Stimulated activated CD8-positive, alpha-beta memory T cell treated with anti-CD3 and anti-CD28 coated beads, Interleukin-12 subunit alpha, Interleukin-12 subunit beta, amount 100 ng/mL, for 4 hours (primary cell): Measurements from ENCODE around the gene LRSAM1.

Experiments used
- DNase-seq: peaks from one replicate; pipeline ENCODE4 v3.0.0-alpha.2; 2020; ENCODE audit warnings: low read depth

LRSAM1 gene

DNA sequence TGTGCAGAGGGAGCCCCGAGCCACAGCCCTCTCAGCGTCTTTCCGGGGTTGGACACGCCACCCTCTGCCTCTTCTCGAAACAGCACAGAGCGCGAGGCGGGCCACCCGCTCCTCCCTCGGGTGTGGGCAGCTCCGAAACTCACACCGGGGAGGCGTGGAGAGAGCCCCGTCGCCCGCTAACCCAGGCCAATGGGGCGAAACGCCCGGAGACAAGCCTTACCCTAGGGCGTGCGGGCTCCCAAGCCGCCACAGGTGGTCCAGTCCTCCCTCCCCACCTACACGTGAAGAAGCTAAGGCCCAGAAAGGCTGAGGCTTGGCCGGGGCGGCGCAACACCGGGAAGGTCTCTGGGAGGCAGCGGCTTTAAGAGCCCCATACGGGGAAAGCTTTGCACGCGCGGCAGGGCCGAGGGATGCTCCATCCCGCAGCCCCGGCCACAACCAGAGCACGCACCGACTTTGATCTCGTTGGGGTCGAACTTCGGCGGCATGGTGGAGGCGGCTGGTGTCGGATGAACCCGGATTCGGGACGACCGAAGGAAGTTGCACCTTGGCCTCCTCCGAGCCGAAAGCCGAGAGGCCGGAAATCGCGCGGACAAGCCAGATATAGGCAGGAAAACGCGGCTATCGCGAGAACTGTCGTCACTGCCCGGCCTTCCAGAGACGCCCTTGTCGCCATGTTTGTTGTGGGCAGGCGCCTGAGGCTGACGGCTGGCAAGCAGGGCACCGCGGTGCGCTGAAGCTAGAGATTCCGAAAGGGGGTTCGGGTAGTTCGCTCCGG, at the start of gene LRSAM1, which contains the start of gene RPL12:
TSS of gene LRSAM1 (plus strand) at position 681 of the 778 bp plus-strand sequence. CDS start 3,018 bp downstream, outside the sequence.
TSS of gene RPL12 (minus strand) at position 577 of the 778 bp plus-strand sequence. CDS start at position 488, 89 bp downstream.
- DNase-seq: peak; percentile 93

DNA sequence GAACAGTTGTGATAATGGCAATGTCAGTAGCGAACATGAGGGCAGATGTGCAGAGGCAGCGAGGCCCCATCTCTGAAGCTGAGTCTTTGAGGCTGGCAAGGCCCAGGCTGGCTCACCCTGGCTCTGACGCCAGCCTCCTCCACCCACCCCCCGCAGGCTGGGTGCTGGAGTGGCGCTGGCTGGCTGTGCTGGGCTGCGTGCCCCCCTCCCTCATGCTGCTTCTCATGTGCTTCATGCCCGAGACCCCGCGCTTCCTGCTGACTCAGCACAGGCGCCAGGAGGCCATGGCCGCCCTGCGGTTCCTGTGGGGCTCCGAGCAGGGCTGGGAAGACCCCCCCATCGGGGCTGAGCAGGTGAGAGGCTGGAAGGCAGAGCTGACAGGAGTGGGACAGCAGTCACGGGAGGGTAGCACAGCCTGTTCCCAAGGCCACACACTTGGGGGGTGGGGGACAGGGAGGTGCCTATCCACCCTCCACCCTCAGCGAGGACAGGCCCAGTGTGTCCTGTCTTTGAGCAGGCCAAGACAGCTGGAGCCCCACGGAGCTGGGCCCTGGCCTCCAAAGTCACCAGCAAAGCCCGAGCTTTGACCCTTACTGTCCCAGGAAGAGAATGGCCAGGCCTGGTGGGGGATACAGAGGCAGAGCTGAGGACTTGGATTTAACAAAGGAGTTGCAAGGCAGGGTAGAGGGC, 48.8 kb upstream of the LRSAM1 start:
- no peak for DNase-seq

DNA sequence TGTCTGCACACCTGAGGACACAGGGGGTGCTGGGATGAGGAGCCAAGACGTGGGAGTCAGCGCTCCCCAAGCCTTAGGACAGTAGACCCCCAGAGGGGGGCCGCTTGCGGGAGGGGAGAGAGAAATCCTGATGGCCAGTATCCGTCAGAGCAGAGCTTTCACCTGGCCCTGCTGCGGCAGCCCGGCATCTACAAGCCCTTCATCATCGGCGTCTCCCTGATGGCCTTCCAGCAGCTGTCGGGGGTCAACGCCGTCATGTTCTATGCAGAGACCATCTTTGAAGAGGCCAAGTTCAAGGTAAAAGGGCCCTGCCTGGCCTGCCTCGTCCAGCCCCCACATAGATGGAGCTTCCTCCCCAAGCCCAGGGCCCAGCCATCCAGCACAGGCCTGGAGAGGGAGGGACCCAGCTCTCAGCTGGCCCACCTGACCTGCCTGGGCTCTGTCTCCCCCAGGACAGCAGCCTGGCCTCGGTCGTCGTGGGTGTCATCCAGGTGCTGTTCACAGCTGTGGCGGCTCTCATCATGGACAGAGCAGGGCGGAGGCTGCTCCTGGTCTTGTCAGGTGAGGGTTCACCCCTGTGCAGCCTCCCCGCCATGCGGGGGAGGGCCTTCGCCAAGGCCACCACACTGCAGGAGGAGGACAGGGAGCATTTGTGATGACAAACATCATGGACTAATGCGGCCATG, 47.7 kb upstream of the LRSAM1 start:
- no peak for DNase-seq

DNA sequence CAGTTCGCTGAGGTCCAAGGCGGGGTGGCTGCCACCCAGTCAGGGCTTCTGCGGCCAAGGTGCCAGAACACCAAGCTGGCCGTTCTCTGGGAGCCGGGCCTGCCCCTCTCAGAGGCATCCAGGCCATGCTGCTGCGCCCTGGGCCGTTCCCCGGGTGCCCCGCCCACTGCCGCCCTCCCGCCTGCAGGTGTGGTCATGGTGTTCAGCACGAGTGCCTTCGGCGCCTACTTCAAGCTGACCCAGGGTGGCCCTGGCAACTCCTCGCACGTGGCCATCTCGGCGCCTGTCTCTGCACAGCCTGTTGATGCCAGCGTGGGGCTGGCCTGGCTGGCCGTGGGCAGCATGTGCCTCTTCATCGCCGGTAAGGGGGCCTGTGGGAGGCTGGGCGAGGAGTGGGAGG, 46.7 kb upstream of the LRSAM1 start:
- DNase-seq: no peak

DNA sequence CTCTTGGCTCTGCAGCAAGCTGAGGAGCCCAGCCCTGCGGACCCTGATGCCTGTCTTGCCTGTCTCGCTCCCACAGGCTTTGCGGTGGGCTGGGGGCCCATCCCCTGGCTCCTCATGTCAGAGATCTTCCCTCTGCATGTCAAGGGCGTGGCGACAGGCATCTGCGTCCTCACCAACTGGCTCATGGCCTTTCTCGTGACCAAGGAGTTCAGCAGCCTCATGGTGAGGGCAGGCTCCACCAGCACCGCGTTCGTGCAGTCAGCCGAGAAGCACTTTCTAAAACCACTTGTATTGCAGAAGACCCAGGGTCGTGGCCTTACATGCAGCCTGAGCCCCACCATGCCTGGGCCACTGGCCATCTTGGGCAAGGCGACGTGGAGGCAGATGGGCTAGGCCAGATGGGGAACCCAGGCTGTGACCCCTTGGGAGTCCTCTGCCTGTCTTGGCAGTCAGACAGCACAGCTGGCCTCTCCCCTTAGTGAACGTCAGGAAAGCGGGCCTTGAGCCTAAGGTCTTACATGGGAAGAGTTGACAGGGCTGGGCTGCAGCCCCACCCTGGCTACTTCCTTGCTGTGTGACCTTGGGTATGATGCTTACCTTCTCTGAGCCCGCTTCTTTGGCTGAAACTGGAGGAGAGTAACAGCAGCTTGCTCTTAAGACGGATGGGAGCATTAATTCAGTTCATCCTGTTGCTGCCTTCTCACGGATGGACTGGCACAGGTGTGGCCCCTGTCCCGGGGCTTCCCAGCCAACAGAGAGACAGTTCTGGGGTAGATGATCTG, 45.8 kb upstream of the LRSAM1 start:
- no peak for DNase-seq

DNA sequence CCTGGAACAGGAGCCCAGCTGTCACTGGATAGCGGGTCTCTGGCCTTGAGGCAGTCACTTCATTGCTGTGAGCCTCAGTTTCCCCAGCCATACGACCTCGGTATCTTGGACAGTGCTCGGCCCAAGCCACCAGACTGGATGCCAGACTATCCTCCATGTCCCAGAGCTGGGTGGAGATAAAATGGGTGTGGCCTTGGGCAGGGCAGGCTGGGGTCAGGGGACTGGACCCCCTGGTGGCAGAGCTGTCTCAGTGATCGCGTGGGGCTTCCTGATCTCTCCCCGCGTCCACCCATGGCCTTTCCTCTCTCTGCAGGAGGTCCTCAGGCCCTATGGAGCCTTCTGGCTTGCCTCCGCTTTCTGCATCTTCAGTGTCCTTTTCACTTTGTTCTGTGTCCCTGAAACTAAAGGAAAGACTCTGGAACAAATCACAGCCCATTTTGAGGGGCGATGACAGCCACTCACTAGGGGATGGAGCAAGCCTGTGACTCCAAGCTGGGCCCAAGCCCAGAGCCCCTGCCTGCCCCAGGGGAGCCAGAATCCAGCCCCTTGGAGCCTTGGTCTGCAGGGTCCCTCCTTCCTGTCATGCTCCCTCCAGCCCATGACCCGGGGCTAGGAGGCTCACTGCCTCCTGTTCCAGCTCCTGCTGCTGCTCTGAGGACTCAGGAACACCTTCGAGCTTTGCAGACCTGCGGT, 44.4 kb upstream of the LRSAM1 start:
- no peak for DNase-seq

DNA sequence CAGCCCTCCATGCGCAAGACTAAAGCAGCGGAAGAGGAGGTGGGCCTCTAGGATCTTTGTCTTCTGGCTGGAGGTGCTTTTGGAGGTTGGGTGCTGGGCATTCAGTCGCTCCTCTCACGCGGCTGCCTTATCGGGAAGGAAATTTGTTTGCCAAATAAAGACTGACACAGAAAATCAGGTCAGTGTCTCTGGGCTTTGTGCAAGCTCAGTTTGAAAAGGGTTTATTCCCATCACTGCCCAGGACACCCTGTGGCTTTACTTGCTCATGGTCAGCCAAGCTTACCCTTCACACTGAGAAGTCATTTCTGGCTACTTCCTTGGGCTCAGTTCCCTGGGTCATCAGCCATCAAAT, 43.8 kb upstream of the LRSAM1 start:
- no peak for DNase-seq

DNA sequence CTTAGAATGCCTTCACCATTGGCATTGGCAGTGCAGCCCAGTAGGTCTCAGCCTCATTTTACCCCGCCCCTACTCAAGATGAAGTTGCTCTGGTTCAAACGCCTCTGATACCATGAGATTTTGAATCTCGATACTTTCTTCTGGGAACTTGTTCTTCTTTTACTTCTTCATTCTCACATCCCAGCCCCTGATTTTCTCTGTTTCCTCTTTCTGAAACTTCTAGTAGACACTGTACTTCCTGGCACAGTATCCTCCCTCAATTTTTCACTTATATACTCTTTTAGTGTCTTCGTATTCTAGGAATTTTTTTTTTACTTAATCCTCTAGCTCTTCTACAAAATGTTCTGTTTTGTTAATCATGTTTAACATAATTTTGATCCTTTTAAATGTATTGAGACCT, 40.2 kb upstream of the LRSAM1 start:
- no peak for DNase-seq

DNA sequence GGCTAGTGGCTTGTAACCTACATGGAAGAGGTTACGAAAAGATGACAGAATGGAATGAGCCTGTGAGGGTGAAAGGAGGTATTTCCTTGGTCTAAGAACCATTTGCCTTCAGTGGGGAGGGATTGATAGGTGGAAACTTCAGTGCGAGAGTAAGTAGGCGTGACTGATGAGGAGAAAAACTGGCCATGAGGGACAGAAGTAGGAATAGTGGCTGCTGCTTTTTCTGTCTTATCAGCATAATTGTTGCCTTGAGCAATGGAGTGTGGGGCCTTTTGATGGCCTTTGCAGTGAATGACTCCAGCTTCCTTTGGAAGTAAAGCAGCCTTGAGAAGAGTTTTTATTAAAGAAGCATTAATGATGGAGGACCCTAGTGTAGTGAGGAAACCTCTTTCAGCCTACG, 36.2 kb upstream of the LRSAM1 start:
- no peak for DNase-seq

DNA sequence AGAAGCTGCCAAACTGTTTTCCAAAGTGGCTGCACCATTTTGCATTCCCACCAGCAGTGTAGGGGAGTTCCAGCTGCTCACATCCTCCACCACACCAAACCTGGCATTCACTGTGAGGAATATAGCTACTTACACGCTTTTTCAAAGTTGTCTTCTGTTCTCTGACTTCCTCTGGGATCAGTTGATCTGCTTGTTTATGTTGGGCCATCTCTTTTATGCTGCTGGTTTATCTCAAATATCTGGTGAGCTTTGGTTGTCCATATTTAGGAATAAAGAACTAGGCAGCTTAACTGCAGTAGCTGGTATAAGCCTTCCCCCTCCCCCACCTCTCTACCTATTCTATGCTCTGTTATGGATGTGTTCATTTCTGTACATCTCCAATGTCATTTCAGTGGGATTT, 35.7 kb upstream of the LRSAM1 start:
- DNase-seq: no peak

DNA sequence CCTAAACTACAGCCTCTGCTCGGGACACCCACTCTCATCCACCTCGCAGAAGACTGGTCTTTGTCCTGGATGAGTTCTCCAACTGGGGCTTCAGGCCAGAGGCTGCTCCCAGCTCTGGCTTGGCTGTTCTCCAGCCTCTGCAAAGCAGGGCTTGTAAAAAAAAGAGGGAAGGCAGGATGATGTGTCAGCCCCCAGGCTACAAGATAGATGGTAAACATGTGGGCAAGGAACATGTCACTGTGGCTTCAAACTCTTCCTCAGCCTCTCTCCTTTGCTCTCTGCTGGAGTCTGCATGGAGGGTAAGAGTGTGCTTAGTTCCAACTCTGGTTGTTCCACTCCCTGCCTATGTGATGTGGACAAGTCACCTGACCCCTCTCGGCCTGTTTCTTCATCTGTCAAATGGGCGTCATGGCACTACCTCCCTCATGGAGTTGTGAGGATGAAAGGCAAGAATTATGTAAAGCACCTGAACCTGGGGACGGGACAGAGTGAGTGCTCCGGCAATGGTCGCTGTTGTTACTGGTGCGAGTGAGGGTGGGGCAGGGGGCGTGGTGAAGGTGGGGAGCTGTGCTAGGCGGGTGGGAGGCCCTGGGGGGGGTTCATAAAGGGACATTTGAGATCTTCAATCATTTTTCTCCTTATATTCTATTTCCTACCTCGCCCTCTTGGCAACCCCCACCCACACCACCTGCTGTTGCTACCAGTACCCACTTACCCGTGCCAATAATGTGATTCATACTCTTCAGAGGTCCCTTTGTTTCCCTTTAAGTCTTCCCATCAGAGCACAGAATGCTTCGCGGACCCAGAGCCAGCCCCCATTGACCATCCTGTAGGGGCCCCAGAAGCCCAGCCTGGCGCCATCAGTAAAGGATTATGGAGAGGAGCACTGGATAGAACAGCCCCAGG, 33.9 kb upstream of the LRSAM1 start:
- DNase-seq: no peak

DNA sequence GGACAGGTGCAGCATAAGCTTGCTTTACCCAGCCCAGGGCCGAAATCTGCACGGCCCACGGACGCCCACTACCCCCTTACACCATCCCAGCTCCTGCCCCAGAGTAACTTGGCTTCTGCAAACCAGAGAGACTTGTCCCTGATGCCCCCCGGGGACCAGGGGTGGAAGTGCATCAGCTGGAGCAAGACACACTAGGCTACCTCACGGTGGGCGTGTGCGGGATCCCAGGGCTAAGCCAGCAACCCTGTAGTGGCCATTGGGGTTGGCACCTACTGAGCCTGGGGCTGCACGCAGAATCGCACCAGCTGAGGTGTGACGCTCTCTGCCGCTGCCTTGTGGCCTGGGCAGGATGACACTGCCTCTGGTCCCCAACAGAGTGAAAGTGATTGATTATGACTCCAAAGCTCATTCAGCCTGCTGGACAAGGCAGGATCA, 33.3 kb upstream of the LRSAM1 start:
- DNase-seq: no peak

DNA sequence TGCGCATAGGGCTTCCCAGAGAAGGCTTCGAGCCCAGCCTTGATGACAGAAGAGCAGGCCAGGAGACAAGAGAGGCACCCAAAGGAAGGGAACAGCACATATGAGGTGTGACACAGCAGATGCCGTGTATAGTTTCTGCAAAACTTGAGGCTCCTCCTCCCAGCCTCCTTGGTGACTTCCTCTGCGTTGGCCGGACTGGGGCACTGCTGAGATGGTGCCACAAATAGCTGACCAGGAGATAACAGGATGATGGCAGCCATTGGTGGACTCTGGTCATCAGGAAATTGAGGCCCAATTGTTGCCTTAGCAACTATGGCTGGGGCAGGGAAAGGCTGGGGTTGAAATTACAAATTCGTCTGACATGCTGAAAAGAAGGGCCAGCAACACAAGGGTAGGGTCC, 32.0 kb upstream of the LRSAM1 start:
- DNase-seq: no peak

DNA sequence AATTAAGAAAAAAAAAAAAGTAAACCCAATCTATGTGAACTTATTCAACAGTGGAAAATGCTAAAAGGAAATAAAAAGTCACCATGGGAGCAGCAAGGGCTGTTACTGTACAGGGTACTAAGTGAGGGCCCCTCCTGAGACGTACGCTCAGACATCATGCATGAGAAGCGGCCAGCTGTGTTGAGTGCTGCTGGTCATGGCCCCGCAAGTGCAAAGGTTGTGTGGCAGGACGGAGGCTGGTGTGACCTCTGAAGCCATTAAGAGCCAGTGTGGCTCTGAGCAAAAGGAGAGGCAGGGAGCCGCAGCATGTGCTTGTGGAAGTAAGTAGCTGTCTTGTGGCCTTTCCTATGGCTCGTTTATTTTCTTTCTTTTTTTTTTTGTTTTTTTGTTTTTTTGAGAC, 30.3 kb upstream of the LRSAM1 start:
- DNase-seq: no peak

DNA sequence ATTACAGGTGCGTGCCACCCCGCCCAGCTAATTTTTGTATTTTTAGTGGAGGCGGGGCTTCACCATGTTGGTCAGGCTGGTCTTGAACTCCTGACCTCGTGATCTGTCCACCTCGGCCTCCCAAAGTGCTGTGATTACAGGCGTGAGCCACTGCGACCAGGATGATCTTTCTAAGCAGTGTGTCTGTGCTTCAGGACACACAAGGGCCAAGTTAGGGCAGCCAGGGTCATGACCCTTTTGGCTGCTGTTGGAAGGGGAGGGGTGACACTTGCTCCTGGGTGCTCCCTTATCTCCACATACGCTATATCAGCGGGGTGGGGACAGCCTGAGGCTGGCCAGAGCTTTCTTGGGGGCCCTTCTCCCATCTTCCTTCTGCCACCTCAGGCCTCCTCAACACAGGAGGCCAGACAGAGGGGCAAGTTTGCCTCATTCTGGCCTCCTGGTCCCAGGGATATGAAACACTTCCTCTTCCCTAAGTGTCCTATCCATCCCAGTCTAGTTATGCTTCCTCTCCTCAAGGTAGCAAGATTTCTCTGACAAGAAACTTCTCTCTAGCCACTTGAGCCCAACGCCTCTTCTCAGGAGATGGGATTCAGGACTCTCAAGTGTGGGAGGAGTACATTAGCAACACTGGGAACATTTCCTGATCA, 29.1 kb upstream of the LRSAM1 start:
- no peak for DNase-seq

DNA sequence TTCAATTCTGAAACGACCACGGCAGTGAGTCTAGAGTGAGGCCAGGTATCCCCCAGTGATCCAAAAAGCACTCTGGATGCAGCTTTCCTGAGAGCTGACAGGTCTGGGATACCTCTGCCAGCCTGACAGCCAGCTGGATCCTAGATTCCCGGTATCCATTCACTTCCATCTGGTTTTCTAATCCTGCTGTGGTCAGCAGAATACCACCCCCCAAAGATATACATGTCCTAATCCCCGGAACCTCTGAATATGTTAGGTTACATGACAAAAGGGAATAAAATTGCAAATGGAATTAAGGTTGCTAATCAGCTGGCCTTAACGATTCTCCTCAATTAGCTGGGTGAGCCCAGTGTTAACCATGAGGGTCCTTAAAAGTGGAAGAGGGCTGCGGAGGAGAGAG, 28.5 kb upstream of the LRSAM1 start:
- DNase-seq: no peak

DNA sequence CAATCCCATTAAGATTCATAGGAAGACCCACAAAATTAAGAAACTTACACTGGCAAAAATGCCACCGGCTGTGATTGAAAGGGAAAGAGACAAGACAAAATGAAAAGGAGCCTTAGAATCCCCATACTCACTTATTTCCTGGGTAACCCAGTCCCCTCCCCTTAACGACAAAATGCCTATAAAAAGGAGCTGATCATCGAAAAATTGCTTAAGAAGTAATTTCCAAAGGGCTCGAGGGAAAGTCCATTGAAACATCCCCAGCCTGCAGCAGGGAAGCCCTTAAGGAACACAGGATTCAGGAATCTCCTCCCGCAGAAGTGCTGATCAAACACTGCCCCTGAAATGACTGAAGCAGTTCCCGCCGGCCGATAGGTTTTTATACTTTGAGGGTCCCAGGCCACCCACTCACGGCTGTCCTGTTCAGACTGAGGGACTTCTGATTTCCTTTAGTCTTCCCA, 27.8 kb upstream of the LRSAM1 start:
- DNase-seq: no peak

DNA sequence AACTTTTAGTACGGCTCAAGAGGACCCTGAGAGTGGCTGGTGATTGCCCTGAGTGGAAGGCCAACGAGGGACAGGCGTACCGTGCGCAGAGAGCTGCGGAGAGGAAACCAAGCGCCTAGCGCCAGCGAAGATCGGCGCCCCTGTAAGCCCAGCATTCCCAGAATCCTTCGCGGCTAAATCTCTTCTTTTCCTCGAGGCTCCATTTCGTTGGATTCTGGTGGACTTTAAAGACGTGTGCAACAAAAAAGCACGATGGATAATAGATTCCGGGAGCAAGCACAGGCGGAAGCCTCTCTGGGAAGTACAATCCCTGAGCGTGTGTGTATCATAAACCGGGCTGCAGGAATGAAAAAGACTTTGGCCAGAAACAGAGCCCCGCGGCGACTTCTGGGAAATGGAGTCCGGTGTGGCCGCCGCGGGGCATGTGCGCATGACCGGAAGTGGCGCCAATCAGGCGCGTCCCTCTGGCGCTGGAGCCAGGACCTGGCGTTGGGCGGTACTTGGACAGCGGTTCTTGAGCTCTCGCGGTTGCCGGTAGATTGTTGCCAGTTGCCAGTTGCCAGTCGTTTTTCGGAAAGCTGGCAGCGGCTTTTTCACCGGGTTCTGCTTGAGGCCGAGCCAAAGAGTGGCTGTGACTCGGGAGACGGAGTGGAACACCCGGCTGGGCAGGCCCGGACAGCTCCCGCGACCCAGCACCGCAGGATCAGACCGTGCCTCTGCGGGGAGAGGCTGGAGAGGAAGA, 27.2 kb upstream of the LRSAM1 start, which contains the start of gene ZNF79:
TSS of gene ZNF79 (plus strand) at position 449 of the 742 bp plus-strand sequence. CDS start 406 bp downstream, outside the sequence.
- DNase-seq: peak; percentile 88

DNA sequence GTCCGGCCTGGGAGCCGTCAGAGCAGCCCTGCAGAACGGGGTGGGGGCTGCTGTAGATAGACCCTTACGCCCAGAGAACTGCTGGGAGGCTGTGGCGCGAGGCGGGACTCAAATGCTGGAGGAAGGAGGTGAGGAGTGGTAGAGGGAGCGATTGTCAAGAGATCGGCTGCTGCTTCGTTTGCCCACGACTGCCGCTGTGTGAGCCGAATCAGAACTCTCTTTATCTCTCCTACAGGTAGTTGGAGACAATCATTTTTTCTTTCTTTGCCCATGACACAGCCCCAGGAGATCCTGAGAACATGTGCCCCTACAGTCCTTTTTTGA, 26.7 kb upstream of the LRSAM1 start:
- DNase-seq: no peak
